G401.6 (cell line): ENCODE results near the gene SEPHS2.
A peak's percentile ranks its signal among the peaks of the same experiment; 100 is the strongest.

ENCODE experiments used
- FAIRE-seq: peaks from 2 replicates; lab custom pipeline; 2012; peaks lifted over from hg19 to GRCh38; lab: Jason Lieb, UNC

SEPHS2 gene

GRCh38 chr16:30429678-30430427, 15.8 kb downstream of the SEPHS2 start, which contains the start of gene DCTPP1:
Gene DCTPP1 (minus strand): TSS chr16:30430030. CDS start chr16:30429980, 50 bp downstream.
- peak; percentile 98 for FAIRE-seq

GRCh38 chr16:30429418-30429677, 16.3 kb downstream of the SEPHS2 start:
- FAIRE-seq, result no peak

GRCh38 chr16:30428055-30428454, 17.6 kb downstream of the SEPHS2 start:
- FAIRE-seq, result no peak

- FAIRE-seq, result no peak
These were observed 24.7 kb downstream of the SEPHS2 start for GRCh38 chr16:30421010-30421409.

GRCh38 chr16:30418350-30419181, 27.1 kb downstream of the SEPHS2 start:
- no peak for FAIRE-seq

GRCh38 chr16:30417529-30418349, 27.9 kb downstream of the SEPHS2 start:
- FAIRE-seq, result no peak

DNA sequence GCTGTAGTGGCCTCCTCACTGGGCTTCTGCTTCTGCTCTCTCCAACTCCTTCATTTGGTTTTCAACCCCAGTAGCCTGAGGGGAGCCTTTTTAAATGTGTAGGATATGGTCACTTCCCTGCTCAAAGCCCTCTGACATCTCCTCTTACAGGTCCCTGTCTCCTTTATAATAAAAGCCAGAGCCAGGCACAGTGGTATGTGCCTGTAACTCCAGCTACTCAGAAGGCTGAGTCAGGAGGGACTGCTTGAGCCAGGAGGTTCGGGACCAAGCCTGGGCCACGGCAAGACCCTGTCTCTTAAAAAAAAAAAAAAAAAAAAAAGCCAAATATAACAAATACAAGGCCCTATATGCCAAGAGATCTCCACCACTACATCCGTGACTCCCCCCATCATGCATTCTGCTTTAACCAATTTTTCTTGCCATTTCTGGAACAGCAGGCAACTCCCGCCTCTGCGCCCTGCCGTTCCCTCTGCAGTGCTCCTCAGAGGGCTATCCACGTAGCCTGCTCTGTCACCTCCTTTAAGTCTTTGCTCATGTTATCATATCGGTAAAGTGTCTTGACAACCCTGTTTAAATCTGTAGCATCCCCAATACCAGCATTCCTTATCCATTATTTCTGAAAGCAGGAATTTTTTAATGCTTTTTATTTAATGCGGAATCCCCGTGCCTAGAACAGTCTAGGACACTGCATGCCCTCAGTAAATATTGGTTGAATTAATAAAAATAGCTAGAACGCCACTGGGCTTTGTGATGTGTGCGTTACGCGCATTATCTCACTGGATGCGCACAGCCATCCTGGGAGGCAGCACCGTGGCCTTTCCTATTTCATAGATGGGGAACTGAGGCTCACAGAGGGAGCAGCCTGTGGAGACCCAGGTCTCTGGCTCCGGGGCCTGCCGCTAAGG, 28.8 kb downstream of the SEPHS2 start:
- no peak for FAIRE-seq

DNA sequence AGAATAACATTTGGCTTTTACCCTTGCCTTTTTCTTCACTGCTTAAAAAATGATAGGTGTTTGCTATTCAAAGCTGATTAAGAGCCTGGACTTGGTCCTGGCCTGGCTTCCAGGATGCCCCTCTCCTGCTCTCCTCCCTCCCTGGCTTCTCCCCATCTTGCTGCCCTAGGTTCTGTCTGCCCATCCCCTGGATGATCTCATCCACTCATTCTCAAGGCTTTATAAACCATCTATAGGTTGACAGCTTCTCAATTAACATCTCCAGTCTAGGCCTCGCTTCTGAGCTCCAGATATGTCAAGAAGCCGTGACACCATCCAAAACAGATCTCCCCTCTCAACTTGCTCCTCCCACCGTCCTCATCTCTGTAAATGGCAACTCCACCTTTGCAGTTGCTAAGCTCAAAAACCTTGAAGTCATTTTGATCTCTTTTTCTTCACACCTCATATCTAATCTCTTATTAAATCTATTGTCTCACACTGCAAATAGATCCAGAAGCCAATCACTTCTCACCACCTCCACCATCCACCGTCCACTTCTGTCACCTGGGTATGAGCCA, 29.5 kb downstream of the SEPHS2 start:
- FAIRE-seq, result no peak

GRCh38 chr16:30414159-30414558, 31.5 kb downstream of the SEPHS2 start:
- FAIRE-seq, result no peak

DNA sequence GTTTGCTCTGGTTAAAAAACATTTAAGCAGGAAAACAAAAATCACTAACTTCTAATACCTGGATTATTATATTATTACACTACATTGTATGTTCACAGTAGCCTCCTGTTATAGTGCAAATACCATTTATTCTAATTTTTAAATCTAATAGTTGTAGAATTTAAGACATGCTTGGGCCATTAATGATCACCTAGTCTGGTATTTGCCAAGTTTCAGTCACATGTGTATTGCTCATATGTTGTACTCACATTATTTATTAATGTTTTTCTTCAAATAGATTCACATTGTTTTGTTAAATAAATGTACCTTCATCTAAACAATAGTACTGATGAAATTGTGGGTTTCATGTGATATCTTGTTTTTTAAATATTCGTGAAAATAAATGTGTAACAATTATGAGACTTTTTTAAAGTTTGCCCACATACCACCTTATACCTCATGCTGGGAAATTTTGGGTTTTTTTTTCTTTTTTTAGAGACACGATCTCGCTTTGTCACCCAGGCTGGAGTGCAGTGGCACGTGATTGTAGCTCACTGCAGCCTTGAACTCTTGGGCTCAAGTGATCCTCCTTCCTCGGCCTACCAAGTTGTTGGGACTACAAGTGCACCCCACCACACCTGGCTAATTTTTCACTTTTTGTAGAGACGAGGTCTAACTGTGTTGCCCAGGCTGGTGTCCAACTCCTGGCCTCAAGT, 32.4 kb downstream of the SEPHS2 start:
- FAIRE-seq, result no peak

- no peak for FAIRE-seq
These were observed 36.3 kb downstream of the SEPHS2 start for GRCh38 chr16:30409125-30410060.

- FAIRE-seq, result no peak
These were observed 37.7 kb downstream of the SEPHS2 start for GRCh38 chr16:30407804-30408534.

DNA sequence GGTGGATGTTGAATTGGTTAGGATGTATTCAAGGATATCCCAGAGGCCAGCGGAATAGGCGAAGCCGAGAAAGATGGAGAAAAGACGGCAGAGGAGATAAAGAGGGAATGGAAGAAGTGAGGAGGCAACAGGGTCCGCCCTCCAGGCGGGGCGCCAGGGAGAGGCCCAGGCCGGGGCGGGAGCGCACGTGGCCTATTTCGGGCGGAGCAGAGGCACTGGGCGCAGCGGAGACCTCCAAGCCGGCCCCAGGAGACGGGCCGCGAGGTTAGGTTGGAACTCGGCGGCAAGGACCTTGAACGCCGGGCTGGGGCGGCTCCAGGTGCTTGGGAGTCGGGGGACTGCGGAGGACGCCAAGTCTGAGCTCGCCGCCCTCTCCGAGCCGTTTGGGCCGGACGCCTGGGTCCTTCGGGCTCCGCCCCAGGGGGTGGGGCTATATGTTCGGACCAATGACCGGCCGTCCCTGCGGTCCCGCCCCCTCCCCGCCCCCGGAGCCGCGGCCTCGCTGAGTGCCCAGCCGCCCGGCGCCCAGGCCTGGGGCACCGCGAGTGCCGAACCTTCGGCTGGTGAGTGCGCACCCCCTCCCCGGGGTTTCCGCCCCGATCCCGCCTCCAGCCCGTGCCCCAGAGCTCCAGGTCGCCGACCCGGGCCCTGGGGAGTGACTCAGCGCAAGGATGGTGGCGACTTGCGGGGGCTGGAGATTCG, 38.4 kb downstream of the SEPHS2 start, which contains the start of gene ZNF771:
TSS of gene ZNF771 (plus strand) at position 505 of the 702 bp plus-strand sequence. CDS start 448 bp downstream, outside the sequence.
- FAIRE-seq, result no peak

- no peak for FAIRE-seq
These were observed 38.9 kb downstream of the SEPHS2 start for GRCh38 chr16:30406795-30407101.

DNA sequence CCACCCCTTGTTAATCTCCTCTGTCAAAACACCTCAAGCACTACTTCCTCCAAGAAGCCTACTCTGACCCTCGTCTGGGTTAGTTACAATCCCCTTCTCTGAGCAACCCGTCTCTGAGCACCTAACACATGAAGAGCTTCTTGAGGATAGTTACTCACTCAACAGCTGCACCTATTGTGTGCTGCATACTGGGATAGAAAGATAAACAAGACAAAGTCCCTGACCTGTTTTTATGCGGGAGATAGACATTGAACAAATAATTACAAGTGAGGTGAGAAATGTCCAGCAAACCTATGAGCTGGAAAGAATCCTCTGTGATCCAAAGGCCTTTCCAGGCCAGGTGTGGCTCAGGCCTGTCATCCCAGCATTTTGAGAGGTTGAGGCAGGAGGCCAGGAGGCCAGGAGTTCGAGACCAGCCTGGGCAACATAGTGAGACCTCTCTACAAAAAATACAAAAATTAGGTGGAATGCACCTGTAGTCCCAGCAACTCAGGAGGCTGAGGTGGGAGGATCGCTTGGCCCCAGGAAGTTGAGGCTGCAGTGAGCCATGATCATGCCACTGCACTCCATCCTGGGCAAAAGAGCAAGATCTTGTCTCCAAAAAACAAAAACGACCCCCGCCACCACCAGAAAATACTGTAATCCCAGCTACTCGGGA, 43.8 kb downstream of the SEPHS2 start:
- no peak for FAIRE-seq

- FAIRE-seq, result no peak
These were observed 46.1 kb downstream of the SEPHS2 start for GRCh38 chr16:30399435-30400186.
